ENCODE data around the gene LDHB. TPM values are rescaled to one million over a fixed set of nuclear protein-coding genes. Genes with fewer than 3 reads are reported as not detected.

LDHB gene
- total and polyA plus RNA-seq, 9 of the 15 experiments (the other 6 are each of a cell fraction or from before 2014, with no cell fraction given): 743 to 2,680 (median 968) TPM

- TF ChIP-seq, protein P1, sequence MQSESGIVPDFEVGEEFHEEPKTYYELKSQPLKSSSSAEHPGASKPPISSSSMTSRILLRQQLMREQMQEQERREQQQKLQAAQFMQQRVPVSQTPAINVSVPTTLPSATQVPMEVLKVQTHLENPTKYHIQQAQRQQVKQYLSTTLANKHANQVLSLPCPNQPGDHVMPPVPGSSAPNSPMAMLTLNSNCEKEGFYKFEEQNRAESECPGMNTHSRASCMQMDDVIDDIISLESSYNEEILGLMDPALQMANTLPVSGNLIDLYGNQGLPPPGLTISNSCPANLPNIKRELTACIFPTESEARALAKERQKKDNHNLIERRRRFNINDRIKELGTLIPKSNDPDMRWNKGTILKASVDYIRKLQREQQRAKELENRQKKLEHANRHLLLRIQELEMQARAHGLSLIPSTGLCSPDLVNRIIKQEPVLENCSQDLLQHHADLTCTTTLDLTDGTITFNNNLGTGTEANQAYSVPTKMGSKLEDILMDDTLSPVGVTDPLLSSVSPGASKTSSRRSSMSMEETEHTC (IDR thresholded peaks at IDR 0.05): no peak
- TF ChIP-seq MXI1 (IDR thresholded peaks at IDR 0.05; ENCODE audit: low read depth, low read length): 0 out of 2 replicates have a peak, but pooled peaks have one; percentile 22
- TF ChIP-seq, protein P2, sequence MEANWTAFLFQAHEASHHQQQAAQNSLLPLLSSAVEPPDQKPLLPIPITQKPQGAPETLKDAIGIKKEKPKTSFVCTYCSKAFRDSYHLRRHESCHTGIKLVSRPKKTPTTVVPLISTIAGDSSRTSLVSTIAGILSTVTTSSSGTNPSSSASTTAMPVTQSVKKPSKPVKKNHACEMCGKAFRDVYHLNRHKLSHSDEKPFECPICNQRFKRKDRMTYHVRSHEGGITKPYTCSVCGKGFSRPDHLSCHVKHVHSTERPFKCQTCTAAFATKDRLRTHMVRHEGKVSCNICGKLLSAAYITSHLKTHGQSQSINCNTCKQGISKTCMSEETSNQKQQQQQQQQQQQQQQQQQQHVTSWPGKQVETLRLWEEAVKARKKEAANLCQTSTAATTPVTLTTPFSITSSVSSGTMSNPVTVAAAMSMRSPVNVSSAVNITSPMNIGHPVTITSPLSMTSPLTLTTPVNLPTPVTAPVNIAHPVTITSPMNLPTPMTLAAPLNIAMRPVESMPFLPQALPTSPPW (CRISPR knock-in tag; IDR thresholded peaks at IDR 0.05): peak; percentile 80
- TF ChIP-seq HNRNPLL (IDR thresholded peaks at IDR 0.05; ENCODE audit: low read depth, low read length, poor library complexity, severe bottlenecking): peak; percentile 86
- TF ChIP-seq SAFB (IDR thresholded peaks at IDR 0.05; ENCODE audit: borderline replicate concordance, low read depth, low read length): no peak
- TF ChIP-seq, protein P3, sequence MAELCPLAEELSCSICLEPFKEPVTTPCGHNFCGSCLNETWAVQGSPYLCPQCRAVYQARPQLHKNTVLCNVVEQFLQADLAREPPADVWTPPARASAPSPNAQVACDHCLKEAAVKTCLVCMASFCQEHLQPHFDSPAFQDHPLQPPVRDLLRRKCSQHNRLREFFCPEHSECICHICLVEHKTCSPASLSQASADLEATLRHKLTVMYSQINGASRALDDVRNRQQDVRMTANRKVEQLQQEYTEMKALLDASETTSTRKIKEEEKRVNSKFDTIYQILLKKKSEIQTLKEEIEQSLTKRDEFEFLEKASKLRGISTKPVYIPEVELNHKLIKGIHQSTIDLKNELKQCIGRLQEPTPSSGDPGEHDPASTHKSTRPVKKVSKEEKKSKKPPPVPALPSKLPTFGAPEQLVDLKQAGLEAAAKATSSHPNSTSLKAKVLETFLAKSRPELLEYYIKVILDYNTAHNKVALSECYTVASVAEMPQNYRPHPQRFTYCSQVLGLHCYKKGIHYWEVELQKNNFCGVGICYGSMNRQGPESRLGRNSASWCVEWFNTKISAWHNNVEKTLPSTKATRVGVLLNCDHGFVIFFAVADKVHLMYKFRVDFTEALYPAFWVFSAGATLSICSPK (IDR thresholded peaks at IDR 0.05; ENCODE audit: borderline replicate concordance): no peak
- TF ChIP-seq ZC3H8 (IDR thresholded peaks at IDR 0.05): no peak
- peak; percentile 67 for TF ChIP-seq USF2 (CRISPR knock-in tag; IDR thresholded peaks at IDR 0.05)
- peak; percentile 19 for TF ChIP-seq RBM22 (IDR thresholded peaks at IDR 0.05; ENCODE audit: low read depth, low read length, poor library complexity, severe bottlenecking)
- peak; percentile 89 for TF ChIP-seq TBP (optimal IDR thresholded peaks at IDR 0.05; ENCODE audit: low read depth, low read length)
- TF ChIP-seq ZBTB7A (IDR thresholded peaks at IDR 0.05; ENCODE audit: borderline replicate concordance, control insufficient read depth, low read depth, low read length): peak; percentile 20; the same call in 1 of the 2 replicates
- TF ChIP-seq LCOR (CRISPR knock-in tag; IDR thresholded peaks at IDR 0.05): 0 out of 2 replicates have a peak, but pooled peaks have one; percentile 24
- peak; percentile 48; the same call in 1 of the 2 replicates for TF ChIP-seq RNF2 (IDR thresholded peaks at IDR 0.05)
- peak; percentile 48 for TF ChIP-seq GTF2B (IDR thresholded peaks at IDR 0.05; ENCODE audit: extremely low read depth, insufficient read length)
- TF ChIP-seq ZZZ3 (IDR thresholded peaks at IDR 0.05): no peak
- 0 out of 2 replicates have a peak, but pooled peaks have one; percentile 42 for TF ChIP-seq SP1 (CRISPR knock-in tag; IDR thresholded peaks at IDR 0.05)
- peak; percentile 79; the same call in 1 of the 2 replicates for TF ChIP-seq FOXP1 (CRISPR knock-in tag; IDR thresholded peaks at IDR 0.05)
- peak; percentile 55; the same call in 1 of the 2 replicates for TF ChIP-seq CXXC5 (CRISPR knock-in tag; IDR thresholded peaks at IDR 0.05)
- TF ChIP-seq NFRKB (IDR thresholded peaks at IDR 0.05; ENCODE audit: low read depth): peak; percentile 56; the same call in 1 of the 2 replicates
- TF ChIP-seq FOXK1 (CRISPR knock-in tag; IDR thresholded peaks at IDR 0.05; ENCODE audit: borderline replicate concordance): peak; percentile 18; the same call in 1 of the 2 replicates
- no peak for TF ChIP-seq SRSF3 (IDR thresholded peaks at IDR 0.05; ENCODE audit: insufficient read depth, low read length)
- TF ChIP-seq NRF1 (conservative IDR thresholded peaks at IDR 0.05 in 1 of 2, IDR thresholded peaks at IDR 0.05 in 1 of 2): peak; percentile 80 to 83
- peak; percentile 94 for TF ChIP-seq POLR2A (conservative IDR thresholded peaks at IDR 0.05)
Measured at GRCh38 chr12:21657326-21658077, at the start of gene LDHB (continued).

Measured in K562 (cell line).